ENCODE results near the gene ANXA8L1.
"Not testable (repeated sequence)": the region's sequence is repeated elsewhere in the genome, so short reads cannot be mapped to it uniquely, and the experiment has no call there.

GRCh38 chr10:46377022-46377421 is 1.4 kb downstream of the ANXA8L1 start:
- TF ChIP-seq, protein P1, sequence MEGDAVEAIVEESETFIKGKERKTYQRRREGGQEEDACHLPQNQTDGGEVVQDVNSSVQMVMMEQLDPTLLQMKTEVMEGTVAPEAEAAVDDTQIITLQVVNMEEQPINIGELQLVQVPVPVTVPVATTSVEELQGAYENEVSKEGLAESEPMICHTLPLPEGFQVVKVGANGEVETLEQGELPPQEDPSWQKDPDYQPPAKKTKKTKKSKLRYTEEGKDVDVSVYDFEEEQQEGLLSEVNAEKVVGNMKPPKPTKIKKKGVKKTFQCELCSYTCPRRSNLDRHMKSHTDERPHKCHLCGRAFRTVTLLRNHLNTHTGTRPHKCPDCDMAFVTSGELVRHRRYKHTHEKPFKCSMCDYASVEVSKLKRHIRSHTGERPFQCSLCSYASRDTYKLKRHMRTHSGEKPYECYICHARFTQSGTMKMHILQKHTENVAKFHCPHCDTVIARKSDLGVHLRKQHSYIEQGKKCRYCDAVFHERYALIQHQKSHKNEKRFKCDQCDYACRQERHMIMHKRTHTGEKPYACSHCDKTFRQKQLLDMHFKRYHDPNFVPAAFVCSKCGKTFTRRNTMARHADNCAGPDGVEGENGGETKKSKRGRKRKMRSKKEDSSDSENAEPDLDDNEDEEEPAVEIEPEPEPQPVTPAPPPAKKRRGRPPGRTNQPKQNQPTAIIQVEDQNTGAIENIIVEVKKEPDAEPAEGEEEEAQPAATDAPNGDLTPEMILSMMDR (IDR thresholded peaks at IDR 0.05), result not testable (repeated sequence)
- TF ChIP-seq ZFX (IDR thresholded peaks at IDR 0.05; ENCODE audit: borderline replicate concordance), result not testable (repeated sequence)
